ENCODE results near the gene SNX1. TPM values are rescaled to one million over a fixed set of nuclear protein-coding genes. Genes with fewer than 3 reads are reported as not detected.

The SNX1 gene
- total RNA-seq, 5 donors from 2014 or later (not counting 1 experiment from before 2014, with no cell fraction given), result 98.8 to 168 (median 152) TPM

GRCh38 chr15:64180235-64180824 is 84.5 kb downstream of the SNX1 start:
- H3K4me3 ChIP-seq (ENCODE audit: control insufficient read depth in 1 of 2, extremely low read depth in 1 of 2, low read length in 1 of 2), result no peak overlapping the region
- DNase-seq (no peak), ATAC-seq (replicated peaks in 1 of 4) (no peak)
- no peaks in the 10 kb centered on the region for H3K9me3 ChIP-seq
- Mint-ChIP-seq H3K9me3 (no peaks in the 10 kb centered on the region), H3K27me3 (no peaks in the 10 kb centered on the region), H3K27ac (no peak overlapping the region), H3K4me1 (peaks cover 0 to 3% (median 0%) of the 10 kb centered on the region in 3 donors), H3K36me3 (peaks cover 44% of the 10 kb centered on the region), H3K4me3 (no peak overlapping the region)
- H3K27me3 ChIP-seq (replicated peaks in 1 of 2; ENCODE audit: control insufficient read depth in 2 of 2, extremely low read depth in 1 of 2, insufficient read depth in 2 of 2, low read length in 1 of 2), result no peaks in the 10 kb centered on the region
- H3K36me3 ChIP-seq (ENCODE audit: control insufficient read depth in 2 of 2, extremely low read depth in 1 of 2, insufficient read depth in 1 of 2, low read length in 1 of 2), result peaks cover 2 to 54% of the 10 kb centered on the region in 2 donors
- no peaks in the 10 kb centered on the region for H3K4me1 ChIP-seq (ENCODE audit: control insufficient read depth in 1 of 2, extremely low read depth in 1 of 2, insufficient read depth in 2 of 2, low read length in 2 of 2)
- ChIA-PET POLR2A (interaction anchor here (0.5 to 0.6 kb wide), 2 partner anchors 17 to 477 kb away, joined by 3 to 8 read pairs; no protein-coding TSS in a partner anchor), CTCF (interaction anchor here in 1 of 2 donors (0.7 kb wide), 1 partner anchor 66 kb away, joined by 3 read pairs; no protein-coding TSS in a partner anchor)
- no peak overlapping the region for H3K27ac ChIP-seq (ENCODE audit: low read length)
- WGBS (ENCODE audit: insufficient coverage), result no CpG with 5 or more reads among the region's 8 CpGs

DNA sequence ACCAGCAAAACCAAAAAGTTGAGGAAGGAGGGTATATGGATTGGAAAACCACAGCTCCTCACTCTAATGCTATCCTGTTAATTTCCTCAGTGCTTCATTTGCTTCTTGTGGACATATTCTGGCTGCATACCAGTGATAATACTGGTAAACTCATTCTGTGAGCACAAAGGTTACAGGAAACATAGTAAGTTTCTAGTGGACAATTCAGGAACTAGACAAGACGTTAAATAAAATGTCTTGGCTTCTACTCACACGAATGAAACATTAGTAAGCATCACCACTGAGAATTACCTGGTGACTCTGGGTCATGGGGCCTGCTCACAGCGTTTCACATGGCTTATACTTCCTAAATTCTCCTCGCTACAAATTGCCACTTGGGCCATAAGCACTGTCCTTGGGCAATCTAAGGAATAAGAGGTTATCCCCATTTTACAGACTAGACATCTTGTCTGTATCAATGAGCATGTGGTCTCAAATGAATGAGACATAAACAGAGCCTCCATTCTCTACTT is 87.1 kb downstream of the SNX1 start:
- POLR2A ChIA-PET, result no interaction called here

DNA sequence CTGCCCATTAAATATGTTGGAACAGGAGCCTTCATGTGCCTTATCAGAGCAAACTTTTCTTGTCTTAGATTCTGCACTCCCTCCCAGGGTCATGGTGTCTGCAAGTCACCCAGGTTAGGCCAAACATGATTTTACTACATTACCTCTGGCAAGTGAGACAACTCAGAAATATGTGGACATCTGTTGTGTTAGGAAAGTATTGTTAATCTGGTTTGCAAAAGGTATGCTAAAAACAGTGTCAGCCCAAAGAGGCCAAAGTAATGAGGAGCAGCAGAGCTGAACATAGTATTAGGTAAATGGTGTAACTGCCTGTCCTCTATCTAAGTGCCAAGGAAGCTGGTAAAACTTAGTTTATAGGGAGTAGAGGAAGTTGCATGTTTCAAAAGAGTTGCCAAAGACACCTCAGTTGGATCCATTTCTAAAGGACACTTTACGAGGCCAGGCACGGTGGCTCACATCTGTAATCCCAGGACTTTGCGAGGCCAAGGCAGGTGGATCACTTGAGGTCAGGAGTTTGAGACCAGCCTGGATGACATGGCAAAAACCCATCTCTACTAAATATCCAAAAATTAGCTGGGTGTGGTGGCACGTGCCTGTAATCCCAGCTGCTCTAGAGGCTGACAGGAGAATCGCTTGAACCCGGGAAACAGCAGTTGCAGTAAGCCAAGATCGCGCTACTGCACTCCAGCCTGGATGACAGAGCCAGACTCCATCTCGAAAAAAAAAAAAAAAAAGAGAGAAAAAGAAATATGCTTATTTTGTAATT is 89.5 kb downstream of the SNX1 start:
- H3K4me1 Mint-ChIP-seq, result peaks cover 0 to 14% (median 0%) of the 10 kb centered on the region in 3 donors
- POLR2A ChIA-PET, result interaction anchor here (0.6 to 0.7 kb wide), 3 partner anchors 29 to 1985 kb away, joined by 4 to 5 read pairs (median 5); no protein-coding TSS in a partner anchor
- no peak for ATAC-seq (replicated peaks in 1 of 4)

More for the DNA sequence above, 87.1 kb downstream of the SNX1 start:
- peaks cover 0 to 7% (median 0%) of the 10 kb centered on the region in 3 donors for H3K4me1 Mint-ChIP-seq
- Histone ChIP-seq H3K27me3 (replicated peaks in 1 of 2; ENCODE audit: control insufficient read depth in 2 of 2, extremely low read depth in 1 of 2, insufficient read depth in 2 of 2, low read length in 1 of 2) (no peaks in the 10 kb centered on the region), H3K4me3 (ENCODE audit: control insufficient read depth in 1 of 2, extremely low read depth in 1 of 2, low read length in 1 of 2) (no peak overlapping the region), H3K4me1 (ENCODE audit: control insufficient read depth in 1 of 2, extremely low read depth in 1 of 2, insufficient read depth in 2 of 2, low read length in 2 of 2) (no peaks in the 10 kb centered on the region), H3K27ac (ENCODE audit: low read length) (no peak overlapping the region), H3K36me3 (ENCODE audit: control insufficient read depth in 2 of 2, extremely low read depth in 1 of 2, insufficient read depth in 1 of 2, low read length in 1 of 2) (peaks cover 8 to 47% of the 10 kb centered on the region in 2 donors), H3K9me3 (no peaks in the 10 kb centered on the region)
- H3K4me3 Mint-ChIP-seq, result no peak overlapping the region
- ATAC-seq (replicated peaks in 1 of 4) (no peak), DNase-seq (no peak)
- 96% methylated on average over 4 of the region's 4 CpGs for WGBS (ENCODE audit: insufficient coverage)
- peaks cover 35% of the 10 kb centered on the region for H3K36me3 Mint-ChIP-seq
- H3K9me3 Mint-ChIP-seq, result no peaks in the 10 kb centered on the region
- no peaks in the 10 kb centered on the region for H3K27me3 Mint-ChIP-seq
- H3K27ac Mint-ChIP-seq, result no peak overlapping the region
- CTCF ChIA-PET, result no interaction called here

GRCh38 chr15:64187396-64188191 is 91.8 kb downstream of the SNX1 start:
- WGBS (ENCODE audit: insufficient coverage), result 100% methylated on average over 1 of the region's 2 CpGs
- H3K27ac Mint-ChIP-seq, result no peak overlapping the region
- Histone ChIP-seq H3K27ac (ENCODE audit: low read length) (no peak overlapping the region), H3K4me3 (ENCODE audit: control insufficient read depth in 1 of 2, extremely low read depth in 1 of 2, low read length in 1 of 2) (no peak overlapping the region), H3K4me1 (ENCODE audit: control insufficient read depth in 1 of 2, extremely low read depth in 1 of 2, insufficient read depth in 2 of 2, low read length in 2 of 2) (peaks cover 0 to 2% of the 10 kb centered on the region in 2 experiments), H3K36me3 (ENCODE audit: control insufficient read depth in 2 of 2, extremely low read depth in 1 of 2, insufficient read depth in 1 of 2, low read length in 1 of 2) (peaks cover 6 to 20% of the 10 kb centered on the region in 2 donors), H3K27me3 (replicated peaks in 1 of 2; ENCODE audit: control insufficient read depth in 2 of 2, extremely low read depth in 1 of 2, insufficient read depth in 2 of 2, low read length in 1 of 2) (no peaks in the 10 kb centered on the region), H3K9me3 (no peaks in the 10 kb centered on the region)
- peaks cover 27% of the 10 kb centered on the region for H3K36me3 Mint-ChIP-seq
- no peak for ATAC-seq (replicated peaks in 1 of 4)
- ChIA-PET POLR2A (interaction anchor here in 1 of 2 donors (0.7 kb wide), 1 partner anchor 893 kb away, joined by 3 read pairs; no protein-coding TSS in a partner anchor), CTCF (no interaction called here)
- DNase-seq, result no peak
- peak overlapping the region in 2 of 3 donors; percentile 20 to 40 for H3K4me3 Mint-ChIP-seq
- no peaks in the 10 kb centered on the region for H3K9me3 Mint-ChIP-seq
- H3K4me1 Mint-ChIP-seq, result peaks cover 0 to 14% (median 0%) of the 10 kb centered on the region in 3 donors
- H3K27me3 Mint-ChIP-seq, result no peaks in the 10 kb centered on the region

More for the DNA sequence above, 89.5 kb downstream of the SNX1 start:
- H3K4me3 ChIP-seq (ENCODE audit: control insufficient read depth in 1 of 2, extremely low read depth in 1 of 2, low read length in 1 of 2), result no peak overlapping the region
- H3K27ac Mint-ChIP-seq, result no peak overlapping the region
- CTCF ChIA-PET, result interaction anchor here in 1 of 2 donors (0.7 kb wide), 1 partner anchor 655 kb away, joined by 3 read pairs; no protein-coding TSS in a partner anchor
- DNase-seq, result no peak
- no peak overlapping the region for H3K27ac ChIP-seq (ENCODE audit: low read length)
- no peaks in the 10 kb centered on the region for H3K27me3 ChIP-seq (replicated peaks in 1 of 2; ENCODE audit: control insufficient read depth in 2 of 2, extremely low read depth in 1 of 2, insufficient read depth in 2 of 2, low read length in 1 of 2)
- 85% methylated on average over 4 of the region's 9 CpGs for WGBS (ENCODE audit: insufficient coverage)
- H3K36me3 Mint-ChIP-seq, result peaks cover 36% of the 10 kb centered on the region
- H3K27me3 Mint-ChIP-seq, result no peaks in the 10 kb centered on the region
- H3K9me3 Mint-ChIP-seq, result no peaks in the 10 kb centered on the region
- peaks cover 0 to 2% of the 10 kb centered on the region in 2 experiments for H3K4me1 ChIP-seq (ENCODE audit: control insufficient read depth in 1 of 2, extremely low read depth in 1 of 2, insufficient read depth in 2 of 2, low read length in 2 of 2)
- H3K4me3 Mint-ChIP-seq, result no peak overlapping the region
- peaks cover 8 to 29% of the 10 kb centered on the region in 2 donors for H3K36me3 ChIP-seq (ENCODE audit: control insufficient read depth in 2 of 2, extremely low read depth in 1 of 2, insufficient read depth in 1 of 2, low read length in 1 of 2)
- no peaks in the 10 kb centered on the region for H3K9me3 ChIP-seq

Other genes starting within 250 kb of the SNX1 start
- gene DAPK2, start 49.5 kb upstream of the SNX1 start, total RNA-seq, result 10 to 100 TPM in 1 of 5 donors, 1 to 10 TPM in 3, under 1 TPM in 1; 0.78 to 23.5 (median 6.1) TPM
- 10 to 100 TPM; 21.9 to 31.1 (median 25.9) TPM for gene CIAO2A, start 2.1 kb upstream of the SNX1 start, total RNA-seq
- 1 to 10 TPM in 3 of 5 donors, under 1 TPM in 2; 0.58 to 3.7 (median 1.4) TPM for gene SNX22, start 55.7 kb downstream of the SNX1 start, total RNA-seq
- gene PPIB, start 67.0 kb downstream of the SNX1 start, total RNA-seq, result 100 to 1,000 TPM; 169 to 260 (median 217) TPM

Measured in T-cell (primary cell).